Right atrium auricular region (tissue), 2 donors: ENCODE data around the gene GPC6. TPM values are rescaled to one million over a fixed set of nuclear protein-coding genes. Genes with fewer than 3 reads are reported as not detected.

ENCODE experiments used
- DNase-seq: peaks from one replicate; pipeline ENCODE4 v3.0.0-alpha.2; 2019; ENCODE audit warnings: low spot score
- H3K27ac ChIP-seq, 2 donors: fragments of 200-600 bp; sonication (generic); 1 replicate in 1 of 2; 2 replicates in 1 of 2; pipeline ENCODE4 v1.5.1; 2016 to 2019
- H3K27me3 ChIP-seq, 2 donors: fragments of 200-600 bp; sonication (generic); one replicate each; pipeline versions ENCODE4 v1.5.1 to v1.6.0; 2017 to 2019
- H3K36me3 ChIP-seq: fragments of 200-600 bp; sonication (generic); one replicate; pipeline ENCODE4 v1.5.1; 2016
- H3K4me1 ChIP-seq, 2 donors: fragments of 200-600 bp; sonication (generic); one replicate each; pipeline versions ENCODE4 v1.5.1 to v1.6.0; 2017 to 2019
- H3K4me3 ChIP-seq, 2 donors: fragments of 200-600 bp; sonication (generic); 1 replicate in 1 of 2; 2 replicates in 1 of 2; pipeline ENCODE4 v1.5.1; 2017 to 2019; ENCODE audit warnings: mild to moderate bottlenecking in 1 of 2, moderate library complexity in 1 of 2
- H3K9me3 ChIP-seq, 2 donors: fragments of 200-600 bp; sonication (generic); one replicate each; pipeline ENCODE4 v1.5.1; 2019
- CTCF ChIP-seq, 2 donors: fragments of 200-600 bp; sonication (generic); IDR thresholded peaks; one replicate each; pipeline ENCODE4 v1.5.1; 2019; ENCODE audit warnings: antibody characterized with exemption in 2 of 2
- total RNA-seq, 2 donors: library from RNA; depleted of rRNA; stranded (reverse); fragments of >200 nt; gene quantifications; one replicate each; pipeline ENCODE4 v1.1.0, GENCODE V29; 2016

Gene GPC6
- total RNA-seq, 2 donors from 2014 or later = 1.3 to 3.8 TPM

GRCh38 chr13:94325650-94326049 lies 1099.0 kb downstream of the GPC6 start:
- Histone ChIP-seq H3K9me3 (no peaks in the 10 kb centered on the region), H3K4me1 (peaks cover 0 to 16% of the 10 kb centered on the region in 2 donors), H3K36me3 (no peaks in the 10 kb centered on the region), H3K27ac (no peak overlapping the region), H3K4me3 (no peak overlapping the region), H3K27me3 (no peaks in the 10 kb centered on the region)
- no peak for DNase-seq
- TF ChIP-seq CTCF (IDR thresholded peaks at IDR 0.05) = no peak

- no peak overlapping the region for H3K4me3 ChIP-seq
- H3K4me1 ChIP-seq = peaks cover 0 to 18% of the 10 kb centered on the region in 2 donors
- TF ChIP-seq CTCF (IDR thresholded peaks at IDR 0.05) = no peak
- no peaks in the 10 kb centered on the region for H3K27me3 ChIP-seq
- no peak overlapping the region for H3K27ac ChIP-seq
- H3K9me3 ChIP-seq = no peaks in the 10 kb centered on the region
- no peak for DNase-seq
- no peaks in the 10 kb centered on the region for H3K36me3 ChIP-seq
These were observed 1100.7 kb downstream of the GPC6 start for GRCh38 chr13:94327318-94327717.

GRCh38 chr13:94328381-94329041 lies 1101.9 kb downstream of the GPC6 start:
- Histone ChIP-seq H3K27me3 (no peaks in the 10 kb centered on the region), H3K4me1 (peaks cover 0 to 18% of the 10 kb centered on the region in 2 donors), H3K4me3 (no peak overlapping the region), H3K27ac (peak overlapping the region in 1 of 2 donors; percentile 53), H3K36me3 (no peaks in the 10 kb centered on the region), H3K9me3 (no peaks in the 10 kb centered on the region)
- DNase-seq = no peak
- TF ChIP-seq CTCF (IDR thresholded peaks at IDR 0.05) = no peak

GRCh38 chr13:94329277-94329676 lies 1102.7 kb downstream of the GPC6 start:
- TF ChIP-seq CTCF (IDR thresholded peaks at IDR 0.05) = no peak
- peak overlapping the region in 1 of 2 donors; percentile 53 for H3K27ac ChIP-seq
- H3K9me3 ChIP-seq = no peaks in the 10 kb centered on the region
- no peak overlapping the region for H3K4me3 ChIP-seq
- no peaks in the 10 kb centered on the region for H3K27me3 ChIP-seq
- no peaks in the 10 kb centered on the region for H3K36me3 ChIP-seq
- DNase-seq = no peak
- peaks cover 0 to 18% of the 10 kb centered on the region in 2 donors for H3K4me1 ChIP-seq

- no peak for DNase-seq
- Histone ChIP-seq H3K27me3 (no peaks in the 10 kb centered on the region), H3K4me1 (peaks cover 0 to 18% of the 10 kb centered on the region in 2 donors), H3K9me3 (no peaks in the 10 kb centered on the region), H3K4me3 (no peak overlapping the region), H3K36me3 (no peaks in the 10 kb centered on the region), H3K27ac (peak overlapping the region in 1 of 2 donors; percentile 53)
- TF ChIP-seq CTCF (IDR thresholded peaks at IDR 0.05) = no peak
These were observed 1103.3 kb downstream of the GPC6 start for GRCh38 chr13:94329754-94330551.
